DND-41 (cell line): ENCODE data around the gene TMEM132D.

Experiments
- EZH2 ChIP-seq: IDR thresholded peaks from 3 replicates; pipeline ENCODE4 v1.6.1; 2012; ENCODE audit warnings: borderline replicate concordance, low read depth, mild to moderate bottlenecking, moderate library complexity, low read length, inconsistent platforms; ENCODE audit not compliant: severe bottlenecking
- TF ChIP-seq, protein P1 (sequence below): IDR thresholded peaks from 2 replicates; pipeline ENCODE4 v1.5.1; 2012; ENCODE audit warnings: borderline replicate concordance, low read length, moderate library complexity, mild to moderate bottlenecking; ENCODE audit not compliant: poor library complexity, severe bottlenecking; ENCODE audit errors: extremely low read depth

GRCh38 chr12:129373746-129374145 lies 530.1 kb downstream of the TMEM132D start:
- TF ChIP-seq, protein P1, sequence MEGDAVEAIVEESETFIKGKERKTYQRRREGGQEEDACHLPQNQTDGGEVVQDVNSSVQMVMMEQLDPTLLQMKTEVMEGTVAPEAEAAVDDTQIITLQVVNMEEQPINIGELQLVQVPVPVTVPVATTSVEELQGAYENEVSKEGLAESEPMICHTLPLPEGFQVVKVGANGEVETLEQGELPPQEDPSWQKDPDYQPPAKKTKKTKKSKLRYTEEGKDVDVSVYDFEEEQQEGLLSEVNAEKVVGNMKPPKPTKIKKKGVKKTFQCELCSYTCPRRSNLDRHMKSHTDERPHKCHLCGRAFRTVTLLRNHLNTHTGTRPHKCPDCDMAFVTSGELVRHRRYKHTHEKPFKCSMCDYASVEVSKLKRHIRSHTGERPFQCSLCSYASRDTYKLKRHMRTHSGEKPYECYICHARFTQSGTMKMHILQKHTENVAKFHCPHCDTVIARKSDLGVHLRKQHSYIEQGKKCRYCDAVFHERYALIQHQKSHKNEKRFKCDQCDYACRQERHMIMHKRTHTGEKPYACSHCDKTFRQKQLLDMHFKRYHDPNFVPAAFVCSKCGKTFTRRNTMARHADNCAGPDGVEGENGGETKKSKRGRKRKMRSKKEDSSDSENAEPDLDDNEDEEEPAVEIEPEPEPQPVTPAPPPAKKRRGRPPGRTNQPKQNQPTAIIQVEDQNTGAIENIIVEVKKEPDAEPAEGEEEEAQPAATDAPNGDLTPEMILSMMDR = no peak
- no peak for TF ChIP-seq EZH2
